DMS114 treated with DMSO at 0.1 percent for 48 hours (cell line): ENCODE data around the gene ARHGAP27.

Experiments
- DNase-seq: peaks from one replicate; lab custom pipeline; 2025; ENCODE audit not compliant: unreplicated experiment; lab: John Stamatoyannopoulos, UW

Gene ARHGAP27

GRCh38 chr17:45431531-45432404, 902 bp downstream of the ARHGAP27 start:
- peak; percentile 72 for DNase-seq

- DNase-seq: no peak
These were observed 1.7 kb downstream of the ARHGAP27 start for GRCh38 chr17:45430738-45431530.

- DNase-seq: no peak
These were observed 2.5 kb downstream of the ARHGAP27 start for GRCh38 chr17:45430006-45430737.

GRCh38 chr17:45429339-45430005, 3.2 kb downstream of the ARHGAP27 start:
- DNase-seq: no peak

- DNase-seq: no peak
These were observed 3.7 kb downstream of the ARHGAP27 start for GRCh38 chr17:45428931-45429338.

- peak; percentile 64 for DNase-seq
These were observed 4.5 kb downstream of the ARHGAP27 start for GRCh38 chr17:45428050-45428617.

- DNase-seq: no peak
These were observed 5.4 kb downstream of the ARHGAP27 start for GRCh38 chr17:45427181-45427835.

GRCh38 chr17:45426561-45426960, 6.1 kb downstream of the ARHGAP27 start:
- no peak for DNase-seq

- no peak for DNase-seq
These were observed 6.7 kb downstream of the ARHGAP27 start for GRCh38 chr17:45425984-45426413.

GRCh38 chr17:45425125-45425983, 7.3 kb downstream of the ARHGAP27 start:
- peak; percentile 53 for DNase-seq

- no peak for DNase-seq
These were observed 7.9 kb downstream of the ARHGAP27 start for GRCh38 chr17:45424769-45425124.

- DNase-seq: no peak
These were observed 8.7 kb downstream of the ARHGAP27 start for GRCh38 chr17:45423975-45424335.

GRCh38 chr17:45423304-45423974, 9.2 kb downstream of the ARHGAP27 start:
- no peak for DNase-seq

GRCh38 chr17:45414990-45415881, 17.4 kb downstream of the ARHGAP27 start:
- DNase-seq: no peak

- DNase-seq: no peak
These were observed 19.2 kb downstream of the ARHGAP27 start for GRCh38 chr17:45413498-45413923.

- DNase-seq: no peak
These were observed 21.1 kb downstream of the ARHGAP27 start for GRCh38 chr17:45411348-45412105.
